Stimulated activated CD8-positive, alpha-beta memory T cell treated with anti-CD3 and anti-CD28 coated beads, Interleukin-7, amount 100 ng/mL, for 4 hours (primary cell): ENCODE measurements around the gene ARL6IP6.

ENCODE experiments used
- DNase-seq, 2 donors: peaks; one replicate each; pipeline ENCODE4 v3.0.0-alpha.2; 2020; ENCODE audit warnings: low read depth in 2 of 2

The ARL6IP6 gene

DNA sequence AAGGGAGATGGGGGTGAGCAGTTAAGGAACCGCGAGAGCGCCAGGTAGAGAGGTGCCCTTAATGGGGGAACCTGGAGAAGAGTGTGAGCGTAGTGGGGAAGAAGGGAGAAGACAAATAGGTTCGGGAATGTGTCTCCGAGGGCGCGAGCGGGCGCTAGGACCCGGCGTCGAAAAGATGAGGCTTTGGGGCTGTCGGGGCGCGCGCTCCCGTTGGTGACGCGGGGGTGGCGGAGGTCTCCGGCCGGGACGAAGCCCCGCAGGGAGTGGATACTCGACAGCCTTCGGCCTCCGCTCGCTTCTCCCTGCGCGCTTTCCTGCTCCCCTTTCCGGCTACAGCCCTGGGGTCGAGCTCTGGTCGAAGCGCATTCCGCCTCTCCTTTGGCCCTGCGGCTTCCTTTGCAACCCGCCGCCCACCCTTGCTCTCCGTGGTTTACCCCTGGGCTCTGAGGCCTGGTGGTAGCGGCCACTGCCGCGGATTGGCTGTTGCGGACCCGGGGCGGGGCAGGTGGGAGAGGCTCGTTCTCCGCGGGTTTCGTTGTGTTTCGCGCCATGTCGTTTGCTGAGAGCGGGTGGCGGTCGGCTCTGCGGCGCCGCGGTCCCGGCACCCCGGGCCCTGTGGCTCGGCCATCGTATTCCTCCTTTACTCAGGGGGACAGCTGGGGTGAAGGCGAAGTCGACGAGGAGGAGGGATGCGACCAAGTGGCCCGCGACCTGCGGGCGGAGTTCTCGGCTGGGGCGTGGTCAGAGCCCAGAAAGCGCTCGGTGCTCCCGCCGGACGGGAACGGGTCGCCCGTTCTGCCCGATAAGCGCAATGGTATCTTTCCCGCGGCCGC is at the start of gene ARL6IP6:
ARL6IP6 (plus strand) TSS at position 545 of the 833 bp plus-strand sequence; CDS start at position 550, 5 bp downstream.
- DNase-seq: peak; percentile 87 to 92

DNA sequence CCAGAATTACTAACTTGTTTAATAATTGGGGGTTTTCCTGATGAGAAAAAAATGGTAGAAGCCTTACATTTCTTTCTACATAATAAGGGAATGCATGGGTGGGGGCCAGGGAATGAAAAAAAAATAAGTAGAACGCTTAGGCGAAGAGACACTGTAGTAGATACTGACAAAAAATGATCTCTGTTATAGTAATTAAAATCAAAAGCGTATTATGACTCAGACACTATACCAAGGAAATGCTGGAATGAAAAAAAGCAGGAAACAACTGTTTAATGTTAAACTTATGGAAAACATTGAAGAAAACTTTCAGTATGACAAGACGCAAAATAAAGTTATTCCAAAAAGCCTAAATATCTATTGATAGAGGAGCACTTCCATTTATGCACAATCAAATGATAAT is 44.1 kb upstream of the ARL6IP6 start:
- DNase-seq: no peak

DNA sequence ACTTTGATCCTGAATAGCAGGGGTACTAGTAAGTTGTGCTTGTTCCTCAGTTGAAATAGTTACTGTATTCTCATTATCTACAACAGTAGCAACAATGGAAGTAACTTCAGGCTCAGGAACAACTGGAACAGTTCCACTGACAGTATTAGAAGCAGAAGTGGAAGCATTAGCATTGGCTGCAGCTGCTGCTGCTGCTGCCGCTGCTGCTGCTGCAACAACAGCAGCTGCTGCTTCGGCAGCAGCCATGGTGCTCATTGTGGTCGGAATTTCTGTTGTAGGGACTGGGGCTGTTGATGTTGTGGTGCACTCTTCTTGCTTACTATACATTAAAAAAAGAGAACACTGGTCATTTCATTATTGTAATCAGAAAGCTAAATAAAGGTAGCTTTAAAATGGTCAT is 42.0 kb upstream of the ARL6IP6 start:
- DNase-seq: no peak

DNA sequence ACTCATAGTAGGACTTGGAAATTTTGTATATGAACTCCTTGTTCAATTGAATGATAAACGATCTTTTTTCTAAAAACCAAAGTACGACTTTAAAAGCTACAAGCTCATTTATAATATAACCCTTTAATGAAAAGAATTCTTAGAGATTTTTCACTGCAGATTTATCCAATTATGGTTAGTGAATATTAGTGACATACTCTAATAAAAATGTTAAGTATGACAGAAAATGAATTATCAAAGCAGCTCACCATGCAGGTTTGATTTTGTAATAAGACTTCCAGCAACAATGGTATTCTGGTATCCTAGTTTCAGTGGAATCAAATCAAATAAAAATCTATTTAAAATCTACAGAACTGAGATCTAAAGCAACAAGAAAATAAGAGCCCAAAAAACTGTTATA is 39.6 kb upstream of the ARL6IP6 start:
- DNase-seq: no peak

DNA sequence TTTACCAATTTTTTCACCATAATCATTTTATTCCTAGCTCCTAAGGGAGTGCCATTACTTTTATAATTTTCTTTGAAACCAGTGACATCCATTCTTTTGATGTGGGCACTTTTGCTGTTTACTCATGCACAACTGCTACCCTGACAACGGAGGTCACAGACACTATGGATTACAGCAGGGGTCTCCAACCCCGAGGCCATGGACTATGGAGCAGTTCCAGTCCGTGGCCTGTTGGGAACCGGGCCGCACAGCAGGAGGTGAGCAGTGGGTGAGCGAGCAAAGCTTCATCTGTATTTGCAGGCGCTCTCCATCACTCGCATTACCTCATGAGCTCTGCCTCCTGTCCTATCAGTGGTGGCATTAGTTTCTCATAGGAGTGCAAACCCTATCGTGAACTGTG is 35.8 kb upstream of the ARL6IP6 start:
- DNase-seq: no peak

DNA sequence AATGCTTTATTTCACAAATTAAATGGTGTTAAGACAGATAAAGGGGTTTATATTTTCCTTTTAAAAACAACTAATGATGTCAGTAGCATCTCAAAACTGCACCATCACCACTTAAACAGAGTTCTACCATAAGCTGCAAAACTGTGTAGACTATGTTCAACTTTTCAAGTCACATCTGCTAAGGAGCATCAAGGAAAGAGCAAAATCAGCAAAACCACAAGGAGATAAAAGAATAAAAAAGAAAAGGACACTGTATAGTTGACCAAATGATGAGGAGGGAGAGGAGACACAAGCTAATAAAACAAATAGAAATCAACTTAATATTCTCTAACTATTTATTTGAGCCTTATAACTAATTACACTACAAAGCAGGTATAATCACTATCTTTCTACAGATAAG is 35.0 kb upstream of the ARL6IP6 start:
- DNase-seq: no peak

DNA sequence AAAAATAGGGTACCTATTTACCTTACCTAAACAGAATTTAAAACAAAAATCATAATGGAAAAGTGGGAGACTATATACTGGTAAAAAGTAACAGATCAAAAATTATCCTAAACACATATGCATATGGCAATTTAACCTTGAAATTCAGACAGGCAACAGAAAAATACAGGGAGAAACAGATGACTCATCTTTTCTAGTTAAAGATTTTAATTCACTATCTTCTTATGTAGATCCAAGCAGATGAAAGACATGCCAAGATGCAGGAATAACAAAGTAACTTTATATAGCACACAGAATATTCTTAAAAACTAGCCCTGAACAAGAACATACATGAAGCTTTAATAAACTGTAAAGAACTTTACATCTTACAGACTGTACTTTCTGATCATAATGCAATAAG is 32.1 kb upstream of the ARL6IP6 start:
- no peak for DNase-seq

DNA sequence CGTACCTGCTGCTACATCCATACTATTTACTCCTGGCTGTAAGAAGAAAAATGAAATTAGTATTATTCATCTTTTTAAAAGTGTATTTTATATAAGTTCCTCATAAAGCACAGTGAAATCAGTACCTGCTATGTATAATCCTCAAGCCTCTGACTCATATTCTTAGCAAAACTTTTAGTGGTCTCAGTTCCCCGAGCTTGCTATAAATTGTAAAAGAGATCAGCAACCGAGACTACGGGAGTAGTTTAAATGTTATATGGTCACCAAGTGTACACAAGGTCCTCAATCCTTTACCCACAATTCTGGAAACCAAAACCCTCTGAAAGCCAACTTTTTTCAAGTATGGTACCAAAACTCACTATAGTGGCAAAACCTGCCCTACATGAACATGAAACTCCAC is 25.4 kb upstream of the ARL6IP6 start:
- no peak for DNase-seq

DNA sequence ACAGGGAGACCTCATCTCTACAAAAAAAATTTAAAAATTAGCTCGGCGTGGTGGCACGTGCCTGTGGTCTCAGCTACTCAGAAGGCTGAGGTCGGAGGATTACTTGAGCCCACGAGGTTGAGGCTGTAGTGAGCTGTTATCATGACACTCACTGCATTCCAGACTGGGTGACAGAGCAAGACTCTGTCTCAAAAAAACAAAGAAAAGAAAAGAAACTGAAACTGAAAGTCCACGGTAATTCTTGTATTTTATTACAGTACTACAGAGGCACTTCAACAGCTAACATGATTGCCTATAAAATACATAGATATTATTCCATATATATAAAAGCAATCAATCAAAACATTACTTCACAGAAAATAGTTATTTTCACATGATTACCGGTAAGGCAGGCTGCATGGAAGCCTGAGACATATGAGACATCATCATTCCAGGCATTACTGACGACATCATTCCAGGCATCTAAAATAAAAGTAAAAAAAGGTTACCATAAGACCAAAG is 24.2 kb upstream of the ARL6IP6 start:
- DNase-seq: peak; percentile 16 to 39

DNA sequence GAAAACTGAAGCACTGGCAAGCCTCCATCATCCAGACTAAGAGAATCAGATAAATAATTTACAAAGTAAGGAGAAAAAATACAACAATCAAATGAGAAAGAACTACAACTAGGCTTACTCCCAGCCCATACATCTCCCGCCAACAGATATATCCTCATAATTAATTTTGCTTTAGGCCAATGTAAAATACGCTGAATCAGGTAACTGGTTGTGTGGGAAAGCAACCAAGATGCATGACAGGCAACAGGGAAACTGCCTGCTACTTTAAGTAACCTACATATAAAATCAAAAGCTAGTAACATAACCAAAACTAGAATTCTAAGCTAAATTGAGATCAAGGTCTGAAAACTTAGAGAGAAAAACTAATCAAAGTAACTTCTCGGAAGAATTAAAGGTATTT is 22.7 kb upstream of the ARL6IP6 start:
- DNase-seq: no peak

DNA sequence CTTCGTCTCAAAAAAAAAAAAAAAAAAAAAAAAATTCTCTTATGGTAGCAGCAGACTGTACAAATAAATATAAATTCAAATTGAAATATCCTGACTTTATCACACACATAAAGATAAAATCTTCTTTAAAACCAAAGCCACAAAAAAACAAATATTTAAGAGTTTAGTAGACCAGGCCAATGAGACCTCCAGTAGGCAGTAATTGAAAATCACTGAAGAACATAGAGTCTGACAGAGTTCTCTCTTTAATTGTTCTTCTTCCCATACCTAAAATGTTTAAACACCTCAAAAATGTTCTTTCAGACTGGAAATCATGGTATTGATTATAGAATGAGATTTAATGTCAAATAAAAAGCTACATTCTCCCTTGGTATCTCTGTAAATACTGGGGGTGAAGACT is 21.9 kb upstream of the ARL6IP6 start:
- DNase-seq: no peak

DNA sequence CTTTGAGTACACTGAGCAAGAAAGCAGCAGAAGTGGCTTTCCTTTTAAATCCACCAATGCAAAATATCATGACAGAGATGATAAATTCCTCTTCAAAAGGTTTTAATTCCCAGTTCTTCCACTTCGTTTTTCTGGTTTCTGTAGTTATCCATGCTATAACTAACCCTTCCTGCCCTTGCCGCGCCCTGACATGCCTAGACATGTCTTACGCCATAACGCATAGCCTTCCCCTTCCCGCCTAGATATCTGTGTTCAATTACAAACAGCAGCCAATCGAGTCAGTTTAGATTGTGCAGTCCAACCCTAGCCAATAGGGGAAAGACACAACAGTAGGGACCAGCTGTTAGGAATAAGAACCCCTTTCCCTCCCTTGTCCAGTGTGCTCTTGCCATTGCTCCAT is 17.2 kb upstream of the ARL6IP6 start:
- no peak for DNase-seq

DNA sequence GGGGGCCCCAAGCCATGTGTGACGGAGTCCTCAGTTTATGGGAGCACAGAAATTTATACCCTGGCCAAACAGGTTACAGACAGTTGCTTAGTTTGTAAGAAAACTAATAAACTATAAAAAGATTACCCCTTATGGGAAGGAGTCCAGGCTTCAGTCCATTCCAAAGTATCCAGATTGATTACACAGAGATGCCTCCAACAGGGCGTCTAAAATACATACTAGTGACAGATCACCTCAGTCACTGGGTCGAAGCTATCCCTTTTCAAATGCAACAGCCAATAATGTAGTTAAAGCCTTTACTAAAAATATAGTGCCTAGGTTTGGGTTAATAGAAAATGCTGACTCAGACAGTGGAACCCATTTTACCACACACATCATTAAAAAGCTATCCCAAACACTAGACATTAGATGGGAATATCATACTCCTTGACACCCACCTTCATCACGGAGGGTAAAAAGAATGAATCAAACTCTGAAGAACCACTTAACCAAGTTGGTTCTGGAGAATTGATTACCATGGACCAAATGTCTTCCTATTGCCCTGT is 11.9 kb upstream of the ARL6IP6 start:
- no peak for DNase-seq

DNA sequence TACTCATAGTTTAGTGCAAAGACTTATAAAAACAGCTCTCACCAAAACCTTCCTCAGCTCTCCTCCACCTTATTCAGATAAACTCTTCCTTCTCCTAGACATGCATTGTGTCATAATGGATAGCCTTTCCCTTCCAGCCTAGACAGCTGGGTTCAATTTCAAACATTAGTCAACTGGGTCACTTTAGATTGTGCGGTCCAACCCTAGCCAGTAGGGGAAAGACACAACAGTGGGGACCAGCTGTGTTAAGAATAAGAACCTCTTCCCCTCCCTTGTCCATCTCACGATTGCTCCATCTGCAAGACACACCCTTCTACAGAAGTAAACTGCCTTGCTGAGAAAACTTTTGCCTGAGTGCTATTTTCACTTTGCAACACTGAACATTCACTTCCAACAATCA is 9.7 kb upstream of the ARL6IP6 start:
- DNase-seq: no peak

DNA sequence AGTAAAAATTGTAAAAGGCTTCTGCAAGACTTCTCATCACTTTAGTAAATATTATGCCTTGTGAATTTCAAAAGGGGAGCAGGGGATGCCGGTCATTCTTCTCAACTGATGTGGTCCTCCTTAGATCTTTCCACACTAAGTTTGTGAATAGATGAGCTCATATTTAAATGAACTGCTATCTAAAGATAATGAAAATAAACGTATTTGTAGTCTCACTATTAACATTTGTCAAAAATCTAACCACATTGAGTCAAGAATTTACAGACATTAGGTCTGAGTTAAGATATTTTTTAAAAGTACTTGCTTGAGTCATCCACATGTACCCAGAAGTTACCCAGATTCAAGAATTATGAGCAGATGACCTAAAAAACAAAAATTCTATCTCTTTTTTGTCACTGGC is 7.7 kb upstream of the ARL6IP6 start:
- DNase-seq: no peak

DNA sequence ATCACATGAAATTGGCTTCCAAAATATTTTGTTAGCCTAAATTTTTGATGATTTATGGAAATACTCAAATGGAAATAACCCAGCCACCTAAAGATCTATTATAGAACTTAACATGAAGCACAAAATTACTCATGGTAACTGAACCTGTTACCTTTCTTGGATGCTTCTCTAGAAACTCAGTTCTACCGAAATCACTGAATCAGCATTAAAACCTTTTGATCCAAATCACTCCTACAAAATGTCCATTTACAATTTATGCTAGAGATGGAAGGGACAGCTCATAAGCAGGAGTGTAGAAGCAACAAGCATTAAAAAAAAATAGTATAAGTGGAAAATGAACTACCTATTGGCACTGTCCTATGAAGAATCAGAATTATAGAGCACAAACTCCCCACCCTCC is 3.3 kb upstream of the ARL6IP6 start:
- DNase-seq: no peak

DNA sequence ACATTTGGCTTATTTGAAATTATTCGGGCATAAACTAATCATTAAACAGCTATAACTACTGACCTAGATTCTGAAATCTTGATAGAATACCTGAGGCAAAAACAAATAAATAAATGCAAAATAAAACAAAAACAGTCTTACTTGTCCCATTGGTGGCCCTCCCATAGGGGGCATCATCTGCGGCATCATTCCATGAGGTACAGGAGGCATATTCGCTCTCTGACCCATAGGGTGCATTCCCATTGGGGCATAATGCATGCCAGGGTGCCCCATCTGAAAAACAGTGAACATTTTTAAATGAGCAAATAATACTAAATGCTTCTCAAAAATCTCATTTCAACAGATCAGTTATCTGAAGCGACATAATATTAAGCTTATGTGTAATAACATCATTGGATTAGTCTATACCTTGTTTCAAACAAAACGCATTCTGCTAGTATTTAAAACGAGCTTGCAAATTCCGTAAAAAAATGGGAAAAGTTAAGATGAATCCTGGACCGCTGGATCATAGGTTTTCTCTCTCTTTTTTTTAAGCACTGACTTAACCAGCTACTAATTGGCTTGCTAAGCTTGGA is 2.5 kb upstream of the ARL6IP6 start:
- no peak for DNase-seq

DNA sequence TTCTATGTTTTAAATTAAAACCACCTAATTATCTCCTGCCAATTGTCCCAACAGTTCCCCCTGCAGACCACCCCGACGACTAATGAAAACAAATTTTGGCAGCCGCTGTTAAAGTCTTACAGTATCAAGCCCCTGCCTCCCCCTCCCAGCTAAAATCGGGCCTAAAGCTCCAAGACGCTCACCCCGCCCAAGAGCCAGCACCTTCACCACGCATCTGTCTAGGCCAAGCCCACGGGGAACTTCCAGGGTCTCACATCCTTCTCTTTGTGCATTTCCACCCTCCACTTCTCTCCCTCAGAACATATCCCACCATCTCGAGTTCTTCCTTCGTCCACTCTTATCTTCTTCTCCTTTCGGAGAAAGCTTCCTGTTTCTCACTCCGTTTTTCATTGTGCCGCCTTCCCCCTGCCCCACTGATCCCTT is 1.6 kb upstream of the ARL6IP6 start:
- DNase-seq: peak in 1 of 2 donors; percentile 8

DNA sequence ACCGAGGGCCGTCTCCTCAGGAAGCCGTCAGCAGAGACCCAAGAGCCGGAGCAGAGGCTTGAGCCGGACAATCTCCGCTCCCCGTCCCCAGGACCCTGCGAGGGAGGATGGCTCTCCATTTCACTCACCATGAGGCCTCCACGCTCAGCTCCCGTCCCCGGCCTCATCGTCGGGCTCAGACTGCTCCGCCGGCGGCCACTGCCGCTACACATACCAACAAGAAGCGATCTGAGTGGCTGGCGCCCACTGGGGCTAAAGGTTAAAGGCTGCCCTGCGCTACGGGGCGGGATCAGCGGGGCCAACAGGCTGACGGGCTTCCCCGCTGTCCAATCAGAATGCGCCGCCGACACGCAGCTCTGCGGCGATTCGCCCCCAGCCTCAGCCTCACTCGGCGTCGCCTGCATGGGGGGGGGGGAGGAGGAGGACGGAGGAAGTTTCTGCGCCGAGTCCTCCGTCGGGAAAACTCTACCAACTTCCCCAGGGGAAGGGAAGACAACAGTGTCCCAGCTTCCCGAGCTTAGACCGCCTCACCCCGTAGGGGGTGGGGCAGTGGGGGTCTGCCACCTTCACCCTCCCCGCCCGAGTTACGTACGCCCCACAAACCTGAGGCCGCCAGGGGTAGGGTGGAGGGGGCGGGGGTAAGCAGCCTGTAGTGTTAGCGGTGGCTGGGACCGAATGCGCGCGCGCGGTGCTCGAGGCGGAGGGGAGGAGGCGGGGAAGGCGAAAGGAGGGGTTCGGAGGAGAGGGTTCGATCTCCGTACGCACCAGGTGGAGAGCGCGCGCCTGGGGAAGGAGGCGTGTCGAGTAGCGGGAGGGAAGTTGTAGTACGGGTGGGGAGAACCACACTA is 968 bp upstream of the ARL6IP6 start, which contains the start of gene PRPF40A:
PRPF40A (minus strand) TSS at position 234 of the 848 bp plus-strand sequence; CDS start at position 212, 22 bp downstream.
- peak; percentile 97 to 99 for DNase-seq

DNA sequence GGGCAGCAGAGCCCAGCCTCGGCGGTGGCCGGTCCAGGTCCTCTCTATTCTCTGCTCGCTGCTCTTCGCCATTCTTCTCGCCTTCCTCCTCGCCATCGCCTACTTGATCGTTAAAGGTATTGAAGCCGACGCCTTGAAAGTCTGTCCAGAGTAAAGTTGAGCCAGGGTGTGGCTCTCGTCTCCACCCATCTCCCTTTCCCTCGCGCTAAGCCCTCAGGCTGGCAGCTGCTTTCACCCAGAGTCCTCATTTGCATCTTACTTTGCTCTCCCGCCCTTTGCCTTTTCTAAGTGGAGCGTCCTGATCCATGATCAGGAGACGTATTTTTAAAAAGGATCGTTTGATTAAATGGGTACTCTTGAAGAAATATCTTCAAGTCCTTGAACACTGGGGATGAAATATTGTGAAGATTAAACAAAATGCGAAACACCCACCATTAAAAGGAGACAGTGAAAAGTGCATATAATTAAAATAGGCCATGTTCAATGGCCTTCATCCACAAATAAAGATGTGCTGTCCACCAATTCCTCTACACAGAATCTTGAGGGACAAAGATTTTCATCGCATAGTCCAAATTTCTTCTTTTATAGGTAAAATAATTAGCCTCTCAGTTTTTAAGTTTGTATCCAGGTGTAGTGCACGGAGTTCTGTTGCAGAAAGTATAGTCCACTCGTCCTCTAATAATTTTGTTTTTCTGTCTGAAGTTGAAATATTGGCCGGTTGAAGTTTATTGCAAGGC is 657 bp downstream of the ARL6IP6 start:
- DNase-seq: no peak

DNA sequence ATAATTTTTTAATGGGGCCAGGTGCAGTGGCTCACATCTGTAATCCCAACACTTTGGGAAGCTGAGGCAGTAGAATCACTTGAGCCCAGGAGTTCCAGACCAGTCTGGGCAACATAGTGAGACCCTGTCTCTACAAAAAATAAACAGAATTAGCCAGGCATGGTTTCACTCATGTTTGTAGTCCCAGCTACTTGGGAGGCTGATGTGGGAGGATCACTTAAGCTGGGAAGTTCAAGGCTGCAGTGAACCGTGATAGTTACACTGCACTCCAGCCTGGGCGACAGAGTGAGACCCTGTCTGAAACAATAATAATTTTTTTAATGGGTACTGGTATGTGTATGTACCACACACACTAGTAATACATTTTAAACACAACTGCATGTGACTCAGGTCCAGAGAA is 2.4 kb downstream of the ARL6IP6 start:
- DNase-seq: no peak
